Adrenal gland (tissue), 12 donors: ENCODE data around the gene ABCD4. TPM values are rescaled to one million over a fixed set of nuclear protein-coding genes. Genes with fewer than 3 reads are reported as not detected.

Experiments
- DNase-seq, 7 donors: peaks; one replicate each; pipeline ENCODE4 v3.0.0-alpha.2; 2019 to 2020
- H3K27ac ChIP-seq, 5 donors: fragments of 200-600 bp; sonication (generic) in 4 of 5; 1 replicate in 3 of 5; 2 replicates in 2 of 5; pipeline versions ENCODE4 v1.5.1 to v1.8.0; 2016 to 2020; ENCODE audit warnings: mild to moderate bottlenecking in 1 of 5
- H3K27me3 ChIP-seq: fragments of 200-600 bp; 2 replicates; pipeline ENCODE4 v1.8.0; 2021
- H3K36me3 ChIP-seq, 2 donors: fragments of 200-600 bp; replicated peaks in 1 of 2; 1 replicate in 1 of 2; 2 replicates in 1 of 2; pipeline versions ENCODE4 v1.5.1 to v1.8.0; 2018 to 2022
- H3K4me1 ChIP-seq, 2 donors: fragments of 200-600 bp; replicated peaks in 1 of 2; 1 replicate in 1 of 2; 2 replicates in 1 of 2; pipeline versions ENCODE4 v1.5.1 to v1.8.0; 2018 to 2021
- H3K4me3 ChIP-seq, 4 donors: fragments of 200-600 bp; sonication (generic) in 3 of 4; one replicate each; pipeline ENCODE4 v1.5.1; 2016 to 2018
- H3K9me3 ChIP-seq, 3 donors: fragments of 200-600 bp; sonication (generic) in 1 of 3; replicated peaks in 1 of 3; 1 replicate in 2 of 3; 2 replicates in 1 of 3; pipeline versions ENCODE4 v1.5.1 to v1.8.0; 2016 to 2021
- POLR2A ChIP-seq, 2 donors: fragments of 450-650 bp; IDR thresholded peaks; one replicate each; pipeline ENCODE4 v1.6.1; 2017; ENCODE audit warnings: antibody characterized with exemption in 2 of 2, mild to moderate bottlenecking in 2 of 2, moderate library complexity in 1 of 2
- WGBS, 4 donors: extraction: QIAGEN DNeasy Blood & Tissue Kit in 2 of 4; methylation state at CpG; one replicate each; pipeline versions ENCODE4 v1.1.5 to v1.1.7; 2013 to 2017; 5-methylcytosine and 5-hydroxymethylcytosine counted together
- intact Hi-C, 2 donors: fragments of 100-400 bp; cut with DNase I; formaldehyde crosslinking; loops; one replicate each; pipeline versions ENCODE4 v1.14.1 to v1.15.0; 2022 to 2023
- polyA plus RNA-seq, 3 donors: library from polyadenylated mRNA; stranded (reverse); fragments of 200-250 nt in 2 of 3; fragments of 350-450 nt in 1 of 3; fragmentation: Illumina TruSeq in 1 of 3; extraction: RNeasy Lipid Tissue Mini Kit (QIAGEN cat#74804) in 1 of 3; gene quantifications; one replicate each; pipeline ENCODE4 v1.2.3, GENCODE V29; 2013 to 2014
- total RNA-seq, 9 donors: library from RNA; depleted of rRNA in 4 of 9; stranded (reverse); fragments of >200 nt in 4 of 9; fragments of 120-200 nt in 1 of 9; fragmentation: NEBNext Ultra II Directional in 1 of 9; extraction: Animal tissue kit (Norgen Biotek cat#: 25700) in 1 of 9; gene quantifications; one replicate each; pipeline versions ENCODE4 v1.1.0 to v1.2.4, GENCODE V29; 2013 to 2023
- TF ChIP-seq, protein P1 (sequence below), 6 experiments: fragments of 450-650 bp in 4 of 6; fragments of 200-600 bp in 2 of 6; sonication (generic) in 1 of 6; IDR thresholded peaks; 1 replicate in 5 of 6; 2 replicates in 1 of 6; pipeline versions ENCODE4 v1.5.1 to v1.8.0; 2016 to 2021; ENCODE audit warnings: antibody characterized with exemption in 6 of 6, mild to moderate bottlenecking in 2 of 6, moderate library complexity in 1 of 6
- donor health status: healthy with polysubstance abuse.
- donor health status: Bipolar disorder and iron deficiency.
- donor health status: DM: yes; HTN: yes; CAD: no.
- donor health status: DM: no; HTN: no; CAD: no.
- donor health status: DM: no; HTN: no; CAD: no.
- donor health status: DM: yes; HTN: yes; CAD: no.

Gene ABCD4
- total and polyA plus RNA-seq, 12 donors, result 18.4 to 111 (median 57.9) TPM

DNA sequence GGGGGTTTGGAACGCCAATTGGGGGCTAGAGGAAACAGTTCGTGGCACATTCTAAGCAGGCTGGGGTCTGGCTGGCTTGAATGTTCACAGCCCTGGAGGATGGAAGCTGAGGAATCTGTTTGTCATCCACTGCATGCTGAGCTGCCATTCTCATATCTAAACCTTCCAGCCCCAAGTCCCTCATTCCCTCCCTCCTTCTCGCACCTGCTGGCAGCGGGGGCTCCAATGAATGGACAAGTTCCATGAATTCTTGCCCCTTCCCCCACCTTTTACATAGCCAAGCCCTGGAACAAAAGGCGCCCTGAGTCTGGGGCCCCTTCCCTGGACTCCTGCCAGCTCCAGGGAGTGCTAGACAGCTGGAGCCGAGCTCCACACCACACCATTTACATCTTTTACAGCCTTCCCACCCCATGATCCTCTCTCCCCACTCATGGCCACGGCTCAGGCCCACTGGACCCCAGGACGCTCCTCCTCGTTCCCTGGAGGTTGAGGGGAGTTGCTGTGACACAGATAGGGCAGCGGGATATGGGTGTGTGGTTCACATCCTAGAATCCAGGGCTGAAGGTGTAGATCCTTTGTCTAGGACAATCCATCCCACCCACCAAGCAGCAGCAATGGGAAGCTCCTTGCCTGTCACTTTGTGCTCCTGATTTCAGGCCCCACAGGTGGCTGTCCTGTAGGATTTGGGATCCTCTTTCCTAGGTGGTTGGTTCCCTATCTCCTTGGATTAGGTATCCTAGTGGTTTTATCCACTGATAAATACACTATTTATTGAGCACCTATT, 23.8 kb upstream of the ABCD4 start:
- no peak overlapping the region for H3K27ac ChIP-seq
- DNase-seq, result no peak
- 45 to 54% (median 46%) methylated on average over 9 to 10 of the region's 10 CpGs for WGBS, 4 donors
- no peaks in the 10 kb centered on the region for H3K4me1 ChIP-seq
- intact Hi-C loops, result no loop called here
- no peaks in the 10 kb centered on the region for H3K27me3 ChIP-seq
- no peak overlapping the region for H3K4me3 ChIP-seq
- no peaks in the 10 kb centered on the region for H3K36me3 ChIP-seq
- TF ChIP-seq, protein P1, sequence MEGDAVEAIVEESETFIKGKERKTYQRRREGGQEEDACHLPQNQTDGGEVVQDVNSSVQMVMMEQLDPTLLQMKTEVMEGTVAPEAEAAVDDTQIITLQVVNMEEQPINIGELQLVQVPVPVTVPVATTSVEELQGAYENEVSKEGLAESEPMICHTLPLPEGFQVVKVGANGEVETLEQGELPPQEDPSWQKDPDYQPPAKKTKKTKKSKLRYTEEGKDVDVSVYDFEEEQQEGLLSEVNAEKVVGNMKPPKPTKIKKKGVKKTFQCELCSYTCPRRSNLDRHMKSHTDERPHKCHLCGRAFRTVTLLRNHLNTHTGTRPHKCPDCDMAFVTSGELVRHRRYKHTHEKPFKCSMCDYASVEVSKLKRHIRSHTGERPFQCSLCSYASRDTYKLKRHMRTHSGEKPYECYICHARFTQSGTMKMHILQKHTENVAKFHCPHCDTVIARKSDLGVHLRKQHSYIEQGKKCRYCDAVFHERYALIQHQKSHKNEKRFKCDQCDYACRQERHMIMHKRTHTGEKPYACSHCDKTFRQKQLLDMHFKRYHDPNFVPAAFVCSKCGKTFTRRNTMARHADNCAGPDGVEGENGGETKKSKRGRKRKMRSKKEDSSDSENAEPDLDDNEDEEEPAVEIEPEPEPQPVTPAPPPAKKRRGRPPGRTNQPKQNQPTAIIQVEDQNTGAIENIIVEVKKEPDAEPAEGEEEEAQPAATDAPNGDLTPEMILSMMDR (IDR thresholded peaks at IDR 0.05), result no peak
- TF ChIP-seq POLR2A (IDR thresholded peaks at IDR 0.05), result no peak
- H3K9me3 ChIP-seq, result no peaks in the 10 kb centered on the region

DNA sequence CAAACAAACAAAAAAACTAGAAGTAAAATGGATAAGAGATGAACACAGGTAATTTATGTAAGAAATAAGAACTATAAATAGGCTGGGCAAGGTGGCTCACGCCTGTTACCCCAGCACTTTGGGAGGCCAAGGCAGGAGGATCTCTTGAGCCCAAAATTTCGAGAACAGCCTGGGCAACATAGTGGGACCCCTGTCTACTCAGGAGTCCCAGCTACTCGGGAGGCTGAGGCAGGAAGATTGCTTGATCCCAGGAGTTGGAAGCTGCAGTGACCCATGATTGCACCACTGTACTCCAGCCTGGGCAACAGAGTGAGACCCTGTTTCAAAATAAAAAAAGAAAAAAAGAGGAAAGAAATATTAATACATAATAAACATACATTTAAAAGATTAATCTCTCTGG, 22.7 kb upstream of the ABCD4 start:
- no peaks in the 10 kb centered on the region for H3K9me3 ChIP-seq
- intact Hi-C loops, result no loop called here
- no peak overlapping the region for H3K27ac ChIP-seq
- TF ChIP-seq, protein P1 (IDR thresholded peaks at IDR 0.05), result no peak
- TF ChIP-seq POLR2A (IDR thresholded peaks at IDR 0.05), result no peak
- DNase-seq, result no peak
- no peaks in the 10 kb centered on the region for H3K36me3 ChIP-seq
- no peak overlapping the region for H3K4me3 ChIP-seq
- no peaks in the 10 kb centered on the region for H3K27me3 ChIP-seq
- H3K4me1 ChIP-seq, result no peaks in the 10 kb centered on the region
- 62 to 76% (median 74%) methylated on average over 3 of the region's 3 CpGs for WGBS, 4 donors

DNA sequence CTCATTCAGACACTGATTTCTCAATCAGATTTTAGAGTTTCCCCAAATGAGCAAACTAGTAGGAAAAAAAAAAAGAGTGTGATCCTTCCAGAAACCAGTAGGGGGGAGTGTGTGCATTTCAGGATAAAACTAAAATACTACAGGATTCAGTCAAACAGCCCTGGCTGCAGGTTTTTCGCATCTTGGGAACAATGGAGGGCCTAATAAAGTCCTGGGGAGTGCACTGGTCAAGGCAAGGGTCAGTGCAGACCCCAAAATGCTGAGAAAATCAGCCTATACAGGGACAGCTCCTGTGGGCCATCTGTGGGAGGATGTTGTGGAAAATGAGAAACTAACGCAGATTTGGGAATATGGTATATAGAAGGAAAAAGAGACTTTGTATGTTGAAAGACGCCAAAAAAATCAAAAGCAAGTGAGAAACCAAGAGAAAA, 22.2 kb upstream of the ABCD4 start:
- TF ChIP-seq, protein P1 (IDR thresholded peaks at IDR 0.05), result peak; percentile 25 to 62 (median 50)
- no peak for TF ChIP-seq POLR2A (IDR thresholded peaks at IDR 0.05)
- H3K4me3 ChIP-seq, result no peak overlapping the region
- no peaks in the 10 kb centered on the region for H3K27me3 ChIP-seq
- 46 to 62% (median 49%) methylated on average over 3 of the region's 3 CpGs for WGBS, 4 donors
- no peaks in the 10 kb centered on the region for H3K36me3 ChIP-seq
- no peaks in the 10 kb centered on the region for H3K4me1 ChIP-seq
- DNase-seq, result no peak
- no peaks in the 10 kb centered on the region for H3K9me3 ChIP-seq
- intact Hi-C loops, result no loop called here
- no peak overlapping the region for H3K27ac ChIP-seq

DNA sequence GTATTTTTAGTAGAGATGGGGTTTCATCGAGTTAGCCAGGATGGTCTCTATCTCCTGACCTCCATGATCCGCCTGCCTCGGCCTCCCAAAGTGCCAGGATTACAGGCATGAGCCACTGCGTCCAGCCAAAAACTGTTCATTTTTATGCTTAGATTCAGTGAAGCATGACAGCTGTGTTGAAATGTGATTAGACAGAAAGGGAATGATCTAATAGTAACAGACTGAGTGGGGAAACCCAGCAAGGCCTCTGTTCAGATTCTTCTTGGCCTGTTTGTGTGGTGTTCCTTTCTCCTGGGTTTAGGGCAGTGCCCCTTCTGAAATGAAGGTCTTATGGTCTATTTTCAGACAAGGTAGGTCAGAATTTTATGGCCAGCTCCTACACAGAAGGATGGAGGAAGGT, 11.8 kb upstream of the ABCD4 start:
- Histone ChIP-seq H3K4me1 (no peaks in the 10 kb centered on the region), H3K4me3 (no peak overlapping the region), H3K36me3 (no peaks in the 10 kb centered on the region), H3K27me3 (no peaks in the 10 kb centered on the region), H3K9me3 (no peaks in the 10 kb centered on the region), H3K27ac (no peak overlapping the region)
- no peak for DNase-seq
- 84 to 92% (median 87%) methylated on average over 4 of the region's 4 CpGs for WGBS, 4 donors
- intact Hi-C loops, result no loop called here
- TF ChIP-seq, protein P1 (IDR thresholded peaks at IDR 0.05), result no peak
- TF ChIP-seq POLR2A (IDR thresholded peaks at IDR 0.05), result no peak
